Heart left ventricle (tissue), 16 donors: ENCODE measurements around the gene ATXN8OS. TPM values are rescaled to one million over a fixed set of nuclear protein-coding genes. Genes with fewer than 3 reads are reported as not detected.
"Not testable (repeated sequence)": the region's sequence is repeated elsewhere in the genome, so short reads cannot be mapped to it uniquely, and the experiment has no call there.

Experiments
- ATAC-seq, 4 donors: fragments of 200-7000 bp; cut with Tn5 transposase; one replicate each; pipeline ENCODE4 v1.9.1; 2020 to 2022; ENCODE audit warnings: moderate library complexity in 4 of 4, mild to moderate bottlenecking in 3 of 4, moderate number of reproducible peaks in 1 of 4
- DNase-seq, 5 donors: peaks; one replicate each; pipeline ENCODE4 v3.0.0-alpha.2; 2020
- H3K27ac ChIP-seq, 12 donors: fragments of 200-600 bp; sonication (generic) in 4 of 12; one replicate each; pipeline versions ENCODE4 v1.5.0 to v1.8.0; 2016 to 2022; ENCODE audit warnings: mild to moderate bottlenecking in 2 of 12
- H3K27me3 ChIP-seq, 9 donors: fragments of 200-600 bp; sonication (generic) in 2 of 9; one replicate each; pipeline versions ENCODE4 v1.5.1 to v1.8.0; 2016 to 2022; ENCODE audit warnings: mild to moderate bottlenecking in 3 of 9
- H3K36me3 ChIP-seq, 9 donors: fragments of 200-600 bp; sonication (generic) in 2 of 9; one replicate each; pipeline versions ENCODE4 v1.5.0 to v1.8.0; 2018 to 2022; ENCODE audit warnings: mild to moderate bottlenecking in 2 of 9
- H3K4me1 ChIP-seq, 12 donors: fragments of 200-600 bp; sonication (generic) in 4 of 12; one replicate each; pipeline versions ENCODE4 v1.5.0 to v1.8.0; 2016 to 2022; ENCODE audit warnings: mild to moderate bottlenecking in 3 of 12
- H3K4me3 ChIP-seq, 12 donors: fragments of 200-600 bp; sonication (generic) in 4 of 12; one replicate each; pipeline versions ENCODE4 v1.5.0 to v1.8.0; 2017 to 2022; ENCODE audit warnings: mild to moderate bottlenecking in 9 of 12, moderate library complexity in 4 of 12
- H3K9me3 ChIP-seq, 12 donors: fragments of 200-600 bp; sonication (generic) in 4 of 12; one replicate each; pipeline versions ENCODE4 v1.5.0 to v1.8.0; 2016 to 2022; ENCODE audit warnings: mild to moderate bottlenecking in 1 of 12
- POLR2A ChIP-seq, 2 donors: fragments of 450-650 bp; IDR thresholded peaks; one replicate each; pipeline ENCODE4 v1.6.1; 2017; ENCODE audit warnings: antibody characterized with exemption in 2 of 2, mild to moderate bottlenecking in 2 of 2, moderate library complexity in 2 of 2
- WGBS, 4 donors: extraction: QIAGEN DNeasy Blood & Tissue Kit in 2 of 4; methylation state at CpG; one replicate each; pipeline versions ENCODE4 v1.1.5 to v1.1.7; 2013 to 2018; 5-methylcytosine and 5-hydroxymethylcytosine counted together
- intact Hi-C, 10 donors: fragments of 100-400 bp; cut with DNase I; formaldehyde crosslinking; loops; one replicate each; pipeline versions ENCODE4 v1.11.1 to v1.14.2; 2022
- polyA plus RNA-seq, 2 donors: library from polyadenylated mRNA; stranded (reverse); fragments of 200-250 nt; gene quantifications; one replicate each; pipeline ENCODE4 v1.2.3, GENCODE V29; 2013
- total RNA-seq, 9 donors: library from RNA; depleted of rRNA in 2 of 9; stranded (reverse); fragments of >200 nt in 2 of 9; fragmentation: NEBNext Ultra II Directional in 3 of 9; extraction: Animal tissue kit (Norgen Biotek cat#: 25700) in 3 of 9; gene quantifications; one replicate each; pipeline versions ENCODE4 v1.1.0 to v1.2.4, GENCODE V29; 2016 to 2023
- TF ChIP-seq, protein P1 (sequence below), 12 donors: fragments of 200-600 bp; sonication (generic) in 4 of 12; IDR thresholded peaks; one replicate each; pipeline versions ENCODE4 v1.5.0 to v1.8.0; 2018 to 2022; ENCODE audit warnings: antibody characterized with exemption in 12 of 12, mild to moderate bottlenecking in 5 of 12
- donor health status: ischemic (EF 13 %, LVEDD 7.1; RV severe dilation, severe dysfunction).
- donor health status: healthy with polysubstance abuse.
- donor health status: DM: no; HTN: yes; CAD: no.
- donor health status: DM: no; HTN: no; CAD: no.
- donor health status: ischemic (EF 25% LVEDD 6.9; RV normal size, moderate dysfunction).
- donor health status: ischemic (EF 25% LVEDD 5.7; RV mildly dilated, moderate dysfunction).
- donor health status: healthy.
- donor health status: DM: yes; HTN: yes; CAD: no.
- donor health status: ischemic (EF 35%, LVEDD 5.7; RV mildly dilated, moderate dysfunction).
- donor health status: nonischemic (EF 11% LVEDD 7.7; RV severe dilation, severe dysfunction).
- donor health status: DM: yes; HTN: yes; CAD: no.
- donor health status: PGD.
- donor health status: ischemic (EF 29% LVEDD 5.4; RV normal size, mild dysfunction).
- donor health status: nonischemic (EF 23%, LVEDD 6.1; RV moderate dilation, normal function).

ATXN8OS gene
- total and polyA plus RNA-seq, 11 donors = not detected

DNA sequence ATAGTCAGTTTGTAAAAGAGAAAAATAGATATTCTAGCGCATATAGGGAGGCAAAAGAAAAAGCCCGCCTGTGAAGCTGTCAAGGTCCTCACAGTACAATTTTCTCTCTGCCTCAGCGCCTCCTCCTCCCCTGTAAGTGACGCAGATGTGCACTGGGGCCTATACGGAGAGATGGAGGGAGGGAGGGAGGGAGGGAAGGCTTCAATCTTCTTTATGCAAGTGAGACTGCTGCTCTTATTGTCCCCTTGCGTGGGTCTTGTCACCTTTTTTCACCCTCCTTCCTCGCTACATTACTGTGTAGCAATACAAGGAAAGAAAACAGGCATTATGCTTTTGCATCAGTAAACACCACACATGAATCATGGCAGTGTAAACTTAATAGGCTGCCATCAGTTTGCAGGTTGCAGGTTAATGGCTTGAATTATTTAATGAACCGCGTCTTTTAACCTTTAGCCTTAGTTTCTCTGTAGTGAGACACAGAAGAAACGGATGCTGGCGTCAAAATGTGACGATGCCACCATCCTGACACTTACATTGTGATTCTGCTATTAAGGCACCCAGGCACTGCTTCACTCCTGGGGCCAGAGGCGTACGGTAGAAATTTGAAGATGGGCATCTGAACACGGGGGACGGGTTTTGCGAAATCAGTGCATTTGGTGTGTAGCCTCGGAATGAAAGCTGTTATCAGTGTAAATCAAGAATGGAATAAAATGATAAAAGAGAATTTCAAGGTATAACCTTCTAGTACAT, 905 bp downstream of the ATXN8OS start, which contains the start of gene KLHL1:
Gene KLHL1, minus strand, starts transcription at position 97 of the 750 bp plus-strand sequence. CDS start 753 bp downstream, outside the sequence.
- H3K27me3 ChIP-seq = peaks cover 0 to 15% (median 0%) of the 10 kb centered on the region in 9 donors
- H3K4me3 ChIP-seq = no peak within 1 kb of the TSS
- TF ChIP-seq, protein P1, sequence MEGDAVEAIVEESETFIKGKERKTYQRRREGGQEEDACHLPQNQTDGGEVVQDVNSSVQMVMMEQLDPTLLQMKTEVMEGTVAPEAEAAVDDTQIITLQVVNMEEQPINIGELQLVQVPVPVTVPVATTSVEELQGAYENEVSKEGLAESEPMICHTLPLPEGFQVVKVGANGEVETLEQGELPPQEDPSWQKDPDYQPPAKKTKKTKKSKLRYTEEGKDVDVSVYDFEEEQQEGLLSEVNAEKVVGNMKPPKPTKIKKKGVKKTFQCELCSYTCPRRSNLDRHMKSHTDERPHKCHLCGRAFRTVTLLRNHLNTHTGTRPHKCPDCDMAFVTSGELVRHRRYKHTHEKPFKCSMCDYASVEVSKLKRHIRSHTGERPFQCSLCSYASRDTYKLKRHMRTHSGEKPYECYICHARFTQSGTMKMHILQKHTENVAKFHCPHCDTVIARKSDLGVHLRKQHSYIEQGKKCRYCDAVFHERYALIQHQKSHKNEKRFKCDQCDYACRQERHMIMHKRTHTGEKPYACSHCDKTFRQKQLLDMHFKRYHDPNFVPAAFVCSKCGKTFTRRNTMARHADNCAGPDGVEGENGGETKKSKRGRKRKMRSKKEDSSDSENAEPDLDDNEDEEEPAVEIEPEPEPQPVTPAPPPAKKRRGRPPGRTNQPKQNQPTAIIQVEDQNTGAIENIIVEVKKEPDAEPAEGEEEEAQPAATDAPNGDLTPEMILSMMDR (IDR thresholded peaks at IDR 0.05) = no peak
- TF ChIP-seq POLR2A (IDR thresholded peaks at IDR 0.05) = no peak
- no peaks in the 10 kb centered on the region for H3K9me3 ChIP-seq
- intact Hi-C loops = no loop called here
- no peaks in the 10 kb centered on the region for H3K36me3 ChIP-seq
- DNase-seq (no peak), ATAC-seq (no peak)
- WGBS, 4 donors = 59 to 72% (median 65%) methylated on average over 18 of the region's 18 CpGs
- peaks cover 0 to 9% (median 0%) of the 10 kb centered on the region in 12 donors for H3K4me1 ChIP-seq
- H3K27ac ChIP-seq = no peak within 1 kb of the TSS

DNA sequence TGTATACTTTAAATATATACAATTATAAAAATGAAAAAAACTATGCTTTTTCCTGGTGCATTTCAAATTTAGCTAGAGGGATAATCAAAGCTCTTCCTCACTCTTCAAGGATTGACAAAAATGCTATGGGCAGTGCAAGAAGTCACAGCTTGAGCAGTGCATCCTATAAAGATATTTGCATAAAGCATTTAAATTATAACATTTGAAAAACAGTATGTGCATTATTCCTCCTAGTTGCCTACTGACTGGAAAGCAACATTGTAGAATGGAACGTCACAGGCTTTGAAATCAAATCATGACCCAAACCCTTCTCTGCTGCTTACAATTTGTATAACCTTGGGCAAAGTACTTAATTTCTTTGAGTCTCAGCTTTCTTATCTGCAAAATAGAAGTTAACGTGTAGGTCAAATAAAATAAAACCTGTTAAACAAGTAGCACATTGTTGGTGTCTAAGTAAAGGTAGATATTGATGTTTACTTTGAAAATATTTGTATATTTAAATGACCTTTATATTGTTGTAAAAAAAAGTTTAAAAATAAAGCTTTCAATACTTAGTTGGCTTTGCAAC, 9.8 kb downstream of the ATXN8OS start:
- Histone ChIP-seq H3K9me3 (peaks cover 0 to 2% (median 0%) of the 10 kb centered on the region in 12 donors), H3K4me3 (no peak overlapping the region), H3K27ac (no peak overlapping the region), H3K27me3 (no peaks in the 10 kb centered on the region), H3K36me3 (no peaks in the 10 kb centered on the region), H3K4me1 (no peaks in the 10 kb centered on the region)
- intact Hi-C loops = no loop called here
- TF ChIP-seq, protein P1 (IDR thresholded peaks at IDR 0.05) = no peak
- TF ChIP-seq POLR2A (IDR thresholded peaks at IDR 0.05) = no peak
- WGBS, 4 donors = 67 to 77% (median 73%) methylated on average over 2 of the region's 2 CpGs
- ATAC-seq (no peak), DNase-seq (no peak)

DNA sequence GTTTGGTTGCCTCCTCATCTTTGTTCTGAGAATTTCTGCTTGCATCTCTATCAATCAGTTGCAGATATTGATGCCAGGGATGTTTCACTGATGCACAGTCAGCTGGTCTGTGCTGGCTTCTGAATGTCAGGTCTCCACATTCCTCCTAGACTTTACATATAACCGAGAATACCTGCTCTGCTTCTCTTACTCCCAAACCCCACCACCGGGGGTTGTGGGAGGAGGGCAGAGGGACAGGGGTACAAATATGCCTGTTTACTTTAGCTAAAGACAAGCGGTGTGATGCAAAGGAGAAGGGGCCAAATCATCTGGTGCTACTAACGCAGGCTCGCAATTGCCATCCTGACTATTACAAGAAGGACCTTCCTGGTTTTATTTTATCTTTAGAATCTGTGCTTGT, 18.1 kb downstream of the ATXN8OS start:
- Histone ChIP-seq H3K4me3 (no peak overlapping the region), H3K36me3 (no peaks in the 10 kb centered on the region), H3K4me1 (no peaks in the 10 kb centered on the region), H3K27ac (no peak overlapping the region), H3K9me3 (no peaks in the 10 kb centered on the region), H3K27me3 (no peaks in the 10 kb centered on the region)
- 58 to 72% (median 69%) methylated on average over 5 of the region's 5 CpGs for WGBS, 4 donors
- intact Hi-C loops = no loop called here
- DNase-seq = no peak
- ATAC-seq = no peak
- TF ChIP-seq POLR2A (IDR thresholded peaks at IDR 0.05) = no peak
- TF ChIP-seq, protein P1 (IDR thresholded peaks at IDR 0.05) = no peak

DNA sequence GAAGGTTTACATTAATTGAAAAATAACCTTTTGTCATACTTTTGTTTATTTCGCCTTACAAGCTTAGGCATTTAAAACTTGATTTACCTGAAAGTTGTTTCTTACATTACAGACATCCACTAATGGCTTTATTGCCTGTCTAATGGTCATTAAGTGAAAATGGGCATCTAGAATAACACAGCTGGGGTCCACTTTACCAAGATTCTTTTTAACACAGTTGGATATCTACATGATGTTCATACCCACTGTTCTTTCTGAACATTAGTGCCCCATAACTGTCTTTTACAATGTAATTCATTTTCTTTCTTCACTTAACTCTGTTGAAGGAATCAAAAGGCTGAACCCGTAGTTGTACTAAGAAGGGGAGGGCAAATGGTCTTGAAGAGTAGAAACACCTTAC, 20.5 kb downstream of the ATXN8OS start:
- 78 to 87% (median 80%) methylated on average over 2 of the region's 2 CpGs for WGBS, 4 donors
- intact Hi-C loops = no loop called here
- Histone ChIP-seq H3K27me3 (no peaks in the 10 kb centered on the region), H3K4me1 (no peaks in the 10 kb centered on the region), H3K4me3 (no peak overlapping the region), H3K36me3 (no peaks in the 10 kb centered on the region), H3K27ac (no peak overlapping the region), H3K9me3 (no peaks in the 10 kb centered on the region)
- TF ChIP-seq POLR2A (IDR thresholded peaks at IDR 0.05) = no peak
- TF ChIP-seq, protein P1 (IDR thresholded peaks at IDR 0.05) = no peak
- ATAC-seq = no peak
- DNase-seq = no peak

DNA sequence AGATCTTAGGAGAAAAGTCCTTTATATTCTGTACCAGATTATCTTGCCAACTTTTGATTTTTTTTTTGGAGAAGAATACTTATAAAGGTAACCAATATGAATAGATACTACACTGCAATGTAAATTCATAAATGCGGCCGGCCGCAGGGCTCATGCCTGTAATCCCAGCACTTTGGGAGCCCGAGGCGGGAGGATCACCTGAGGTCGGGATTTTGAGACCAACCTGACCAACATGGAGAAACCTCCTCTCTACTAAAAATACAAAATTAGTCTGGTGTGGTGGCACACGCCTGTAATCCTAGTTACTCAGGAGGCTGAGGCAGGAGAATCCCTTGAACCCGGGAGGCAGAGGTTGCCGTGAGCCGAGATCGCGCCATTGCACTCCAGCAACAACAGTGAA, 35.0 kb downstream of the ATXN8OS start:
- H3K9me3 ChIP-seq, H3K36me3 ChIP-seq, H3K27me3 ChIP-seq, intact Hi-C loops, H3K27ac ChIP-seq, DNase-seq, ATAC-seq, H3K4me1 ChIP-seq, H3K4me3 ChIP-seq: not testable (repeated sequence)
- WGBS, 4 donors = 90 to 94% (median 92%) methylated on average over 12 of the region's 12 CpGs
